Ureter (tissue), 1 donor: ENCODE data around the gene CEACAM16. TPM values are rescaled to one million over a fixed set of nuclear protein-coding genes. Genes with fewer than 3 reads are reported as not detected.

Experiments
- DNase-seq: peaks from one replicate; pipeline ENCODE4 v3.0.0-alpha.2; 2020; ENCODE audit warnings: low spot score
- total RNA-seq: library from RNA; stranded (reverse); gene quantifications from one replicate; pipeline ENCODE4 v1.2.4, GENCODE V29; 2023
- donor health status: DM: yes; HTN: yes; CAD: no.

The CEACAM16 gene
- total RNA-seq, 1 donor from 2014 or later: not detected

- DNase-seq: no peak
These were observed 26.3 kb downstream of the CEACAM16 start for GRCh38 chr19:44725251-44725650.

- DNase-seq: no peak
These were observed 26.7 kb downstream of the CEACAM16 start for GRCh38 chr19:44725684-44726083.

GRCh38 chr19:44726465-44726864 lies 27.5 kb downstream of the CEACAM16 start:
- DNase-seq: no peak

- no peak for DNase-seq
These were observed 29.2 kb downstream of the CEACAM16 start for GRCh38 chr19:44728178-44728577.

GRCh38 chr19:44729516-44730033 lies 30.6 kb downstream of the CEACAM16 start:
- no peak for DNase-seq

- DNase-seq: no peak
These were observed 32.1 kb downstream of the CEACAM16 start for GRCh38 chr19:44731081-44731480.

- no peak for DNase-seq
These were observed 32.7 kb downstream of the CEACAM16 start for GRCh38 chr19:44731622-44732021.

GRCh38 chr19:44732235-44733014 lies 33.5 kb downstream of the CEACAM16 start:
- DNase-seq: no peak

GRCh38 chr19:44734357-44734756 lies 35.4 kb downstream of the CEACAM16 start:
- no peak for DNase-seq

GRCh38 chr19:44735011-44735410 lies 36.1 kb downstream of the CEACAM16 start:
- DNase-seq: no peak

GRCh38 chr19:44737238-44738071 lies 38.5 kb downstream of the CEACAM16 start:
- DNase-seq: no peak

GRCh38 chr19:44738136-44738535 lies 39.2 kb downstream of the CEACAM16 start:
- DNase-seq: no peak

- no peak for DNase-seq
These were observed 39.9 kb downstream of the CEACAM16 start for GRCh38 chr19:44738603-44739558.

GRCh38 chr19:44740351-44740824 lies 41.4 kb downstream of the CEACAM16 start:
- no peak for DNase-seq

GRCh38 chr19:44741258-44741731 lies 42.3 kb downstream of the CEACAM16 start:
- no peak for DNase-seq

GRCh38 chr19:44741841-44742329 lies 42.9 kb downstream of the CEACAM16 start:
- DNase-seq: peak; percentile 99

- DNase-seq: no peak
These were observed 43.5 kb downstream of the CEACAM16 start for GRCh38 chr19:44742330-44743061.

GRCh38 chr19:44744871-44745332 lies 46.0 kb downstream of the CEACAM16 start:
- no peak for DNase-seq

GRCh38 chr19:44745341-44745831 lies 46.4 kb downstream of the CEACAM16 start:
- peak; percentile 77 for DNase-seq
